GM12872 (cell line): ENCODE measurements around the gene DNAH2.

Experiments used
- TF ChIP-seq, protein P1 (sequence below): IDR thresholded peaks from 3 replicates; pipeline ENCODE4 v1.5.1; 2011; ENCODE audit warnings: low read depth, mild to moderate bottlenecking, low read length, moderate library complexity; ENCODE audit not compliant: insufficient read depth

The DNAH2 gene

GRCh38 chr17:7849751-7850504, 132.4 kb downstream of the DNAH2 start:
- TF ChIP-seq, protein P1, sequence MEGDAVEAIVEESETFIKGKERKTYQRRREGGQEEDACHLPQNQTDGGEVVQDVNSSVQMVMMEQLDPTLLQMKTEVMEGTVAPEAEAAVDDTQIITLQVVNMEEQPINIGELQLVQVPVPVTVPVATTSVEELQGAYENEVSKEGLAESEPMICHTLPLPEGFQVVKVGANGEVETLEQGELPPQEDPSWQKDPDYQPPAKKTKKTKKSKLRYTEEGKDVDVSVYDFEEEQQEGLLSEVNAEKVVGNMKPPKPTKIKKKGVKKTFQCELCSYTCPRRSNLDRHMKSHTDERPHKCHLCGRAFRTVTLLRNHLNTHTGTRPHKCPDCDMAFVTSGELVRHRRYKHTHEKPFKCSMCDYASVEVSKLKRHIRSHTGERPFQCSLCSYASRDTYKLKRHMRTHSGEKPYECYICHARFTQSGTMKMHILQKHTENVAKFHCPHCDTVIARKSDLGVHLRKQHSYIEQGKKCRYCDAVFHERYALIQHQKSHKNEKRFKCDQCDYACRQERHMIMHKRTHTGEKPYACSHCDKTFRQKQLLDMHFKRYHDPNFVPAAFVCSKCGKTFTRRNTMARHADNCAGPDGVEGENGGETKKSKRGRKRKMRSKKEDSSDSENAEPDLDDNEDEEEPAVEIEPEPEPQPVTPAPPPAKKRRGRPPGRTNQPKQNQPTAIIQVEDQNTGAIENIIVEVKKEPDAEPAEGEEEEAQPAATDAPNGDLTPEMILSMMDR: no peak

DNA sequence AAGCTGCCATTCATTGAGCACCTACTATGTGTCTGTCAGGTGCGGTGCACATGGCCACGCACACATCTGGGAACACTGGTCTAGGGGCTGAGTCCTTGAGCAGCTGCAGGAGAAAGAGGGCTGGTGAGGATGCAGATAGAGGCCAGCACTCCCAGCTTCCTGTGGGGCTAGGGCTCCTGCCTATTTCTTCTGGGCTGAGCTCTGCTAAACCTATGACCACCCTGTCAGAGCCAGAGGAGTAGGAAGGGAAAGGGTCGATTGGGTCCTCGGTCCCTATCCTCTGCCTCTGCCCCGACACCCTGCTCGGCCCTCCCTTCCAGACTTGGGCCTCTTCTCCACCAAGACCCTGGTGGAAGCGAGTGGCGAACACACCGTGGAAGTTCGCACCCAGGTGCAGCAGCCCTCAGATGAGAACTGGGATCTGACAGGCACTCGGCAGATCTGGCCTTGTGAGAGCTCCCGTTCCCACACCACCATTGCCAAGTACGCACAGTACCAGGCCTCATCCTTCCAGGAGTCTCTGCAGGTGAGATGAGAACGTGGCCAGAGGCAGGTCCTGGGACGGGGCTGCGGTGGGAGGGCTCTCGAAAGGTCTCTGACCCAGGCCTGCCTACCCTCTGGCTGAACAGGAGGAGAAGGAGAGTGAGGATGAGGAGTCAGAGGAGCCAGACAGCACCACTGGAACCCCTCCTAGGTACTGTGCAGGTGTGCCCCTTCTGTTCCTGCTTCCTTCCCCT, 133.3 kb downstream of the DNAH2 start:
- TF ChIP-seq, protein P1: no peak

- TF ChIP-seq, protein P1: peak; percentile 99
These were observed 134.1 kb downstream of the DNAH2 start for GRCh38 chr17:7851438-7852261.

DNA sequence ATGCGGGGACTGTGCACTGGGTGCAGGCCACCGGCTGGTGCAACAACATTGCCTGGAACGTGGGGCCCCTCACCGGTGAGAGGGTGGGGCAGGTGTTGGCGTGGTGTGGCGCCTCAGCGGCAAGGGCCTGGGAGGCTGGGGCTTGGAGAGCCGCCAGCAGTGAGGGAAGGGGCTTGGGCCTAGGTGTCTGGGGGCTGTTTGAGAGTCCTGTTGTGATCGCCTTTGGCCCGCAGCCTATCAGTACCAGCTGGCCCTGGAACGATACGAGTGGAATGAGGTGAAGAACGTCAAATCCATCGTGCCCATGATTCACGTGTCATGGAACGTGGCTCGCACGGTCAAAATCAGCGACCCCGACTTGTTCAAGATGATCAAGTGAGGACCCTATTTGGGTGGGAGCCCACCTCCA, 134.7 kb downstream of the DNAH2 start:
- TF ChIP-seq, protein P1: no peak

DNA sequence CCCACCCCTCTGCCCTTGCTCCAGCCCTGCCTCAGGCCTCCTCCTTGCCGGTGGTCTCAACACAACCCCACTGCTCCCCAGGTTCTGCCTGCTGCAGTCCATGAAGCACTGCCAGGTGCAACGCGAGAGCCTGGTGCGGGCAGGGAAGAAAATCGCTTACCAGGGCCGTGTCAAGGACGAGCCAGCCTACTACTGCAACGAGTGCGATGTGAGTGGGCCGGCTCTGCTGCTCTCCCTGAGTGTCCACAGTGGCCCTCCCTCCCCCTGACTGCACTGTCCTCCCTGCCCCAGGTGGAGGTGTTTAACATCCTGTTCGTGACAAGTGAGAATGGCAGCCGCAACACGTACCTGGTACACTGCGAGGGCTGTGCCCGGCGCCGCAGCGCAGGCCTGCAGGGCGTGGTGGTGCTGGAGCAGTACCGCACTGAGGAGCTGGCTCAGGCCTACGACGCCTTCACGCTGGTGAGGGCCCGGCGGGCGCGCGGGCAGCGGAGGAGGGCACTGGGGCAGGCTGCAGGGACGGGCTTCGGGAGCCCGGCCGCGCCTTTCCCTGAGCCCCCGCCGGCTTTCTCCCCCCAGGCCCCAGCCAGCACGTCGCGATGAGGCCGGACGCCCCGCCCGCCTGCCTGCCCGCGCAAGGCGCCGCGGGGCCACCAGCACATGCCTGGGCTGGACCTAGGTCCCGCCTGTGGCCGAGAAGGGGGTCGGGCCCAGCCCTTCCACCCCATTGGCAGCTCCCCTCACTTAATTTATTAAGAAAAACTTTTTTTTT, 135.6 kb downstream of the DNAH2 start:
- TF ChIP-seq, protein P1: no peak

- TF ChIP-seq, protein P1: no peak
These were observed 136.1 kb downstream of the DNAH2 start for GRCh38 chr17:7853691-7854038.
